Kidney (tissue), 14 donors: ENCODE measurements around the gene NECAB2. TPM values are rescaled to one million over a fixed set of nuclear protein-coding genes. Genes with fewer than 3 reads are reported as not detected.

Experiments
- DNase-seq, 5 donors: peaks; one replicate each; pipeline ENCODE4 v3.0.0-alpha.2; 2013 to 2020
- FAIRE-seq: peaks from 2 replicates; lab custom pipeline; 2012; peaks lifted over from hg19 to GRCh38; lab: Jason Lieb, UNC
- H3K27ac ChIP-seq, 2 donors: one replicate each; pipeline ENCODE4 v1.7.0; 2013; ENCODE audit warnings: low read depth in 2 of 2, low read length in 2 of 2, inconsistent platforms in 1 of 2
- H3K27me3 ChIP-seq: one replicate; pipeline ENCODE4 v1.7.1; 2013; ENCODE audit warnings: low read length, inconsistent platforms; ENCODE audit not compliant: control insufficient read depth, insufficient read depth
- H3K36me3 ChIP-seq, 3 donors: one replicate each; pipeline versions ENCODE4 v1.7.0 to v1.7.1; 2013; ENCODE audit warnings: low read length in 3 of 3, control low read depth in 1 of 3, inconsistent platforms in 1 of 3; ENCODE audit not compliant: insufficient read depth in 3 of 3, control insufficient read depth in 2 of 3
- H3K4me1 ChIP-seq, 3 donors: one replicate each; pipeline versions ENCODE4 v1.7.0 to v1.7.1; 2013; ENCODE audit warnings: low read length in 3 of 3, inconsistent platforms in 1 of 3, low read depth in 1 of 3; ENCODE audit not compliant: control insufficient read depth in 2 of 3, insufficient read depth in 2 of 3
- H3K4me3 ChIP-seq, 3 donors: one replicate each; pipeline versions ENCODE4 v1.7.0 to v1.8.1; 2013; ENCODE audit warnings: low read length in 3 of 3, control low read depth in 1 of 3, inconsistent platforms in 1 of 3
- H3K9ac ChIP-seq, 3 donors: one replicate each; pipeline versions ENCODE4 v1.7.0 to v1.7.1; 2013; ENCODE audit warnings: low read length in 3 of 3, control low read depth in 1 of 3, inconsistent platforms in 1 of 3
- H3K9me3 ChIP-seq, 3 donors: one replicate each; pipeline versions ENCODE4 v1.7.0 to v1.7.1; 2013; ENCODE audit warnings: low read length in 3 of 3, control low read depth in 1 of 3, inconsistent platforms in 1 of 3; ENCODE audit not compliant: control insufficient read depth in 2 of 3, insufficient read depth in 1 of 3
- CTCF ChIP-seq: IDR thresholded peaks from 3 replicates; pipeline ENCODE4 v1.5.1; 2012; ENCODE audit warnings: mild to moderate bottlenecking, moderate library complexity, borderline replicate concordance; ENCODE audit not compliant: insufficient read depth; ENCODE audit errors: extremely low read depth
- intact Hi-C: fragments of 100-400 bp; cut with DNase I; formaldehyde crosslinking; loops from one replicate; pipeline ENCODE4 v1.11.1; 2022
- polyA plus RNA-seq: library from polyadenylated mRNA; stranded (reverse); fragments of 350-450 nt; fragmentation: Illumina TruSeq; extraction: RNeasy Lipid Tissue Mini Kit (QIAGEN cat#74804); gene quantifications from one replicate; pipeline ENCODE4 v1.2.3, GENCODE V29; 2014; ENCODE audit warnings: low read depth, low replicate concordance; ENCODE audit not compliant: insufficient read depth
- total RNA-seq: library from RNA; stranded (reverse); fragmentation: NEBNext Ultra II Directional; extraction: Animal tissue kit (Norgen Biotek cat#: 25700); gene quantifications from one replicate; pipeline ENCODE4 v1.2.1, GENCODE V29; 2021
- donor health status: control.
- donor health status: control.
- donor health status: control.
- donor health status: control.
- donor health status: control.
- donor health status: DM: yes; HTN: yes; CAD: no.
- donor health status: Normal renal cell carcinoma (clear cell type).

The NECAB2 gene
- total and polyA plus RNA-seq, 2 donors from 2014 or later, result 0.82 to 47.0 TPM

- no peak overlapping the region for H3K4me3 ChIP-seq
- H3K4me1 ChIP-seq, result no peaks in the 10 kb centered on the region
- H3K27me3 ChIP-seq, result no peaks in the 10 kb centered on the region
- H3K9ac ChIP-seq, result no peak overlapping the region
- DNase-seq, result no peak
- intact Hi-C loops, result no loop called here
- no peak for FAIRE-seq
- TF ChIP-seq CTCF, result no peak
- H3K9me3 ChIP-seq, result no peaks in the 10 kb centered on the region
- H3K36me3 ChIP-seq, result no peaks in the 10 kb centered on the region
- H3K27ac ChIP-seq, result no peak overlapping the region
These were observed 25.1 kb upstream of the NECAB2 start for GRCh38 chr16:83942815-83943515.

- Histone ChIP-seq H3K4me1 (no peaks in the 10 kb centered on the region), H3K27me3 (no peaks in the 10 kb centered on the region), H3K9me3 (no peaks in the 10 kb centered on the region), H3K9ac (no peak overlapping the region), H3K36me3 (no peaks in the 10 kb centered on the region), H3K4me3 (no peak overlapping the region), H3K27ac (no peak overlapping the region)
- FAIRE-seq, result no peak
- intact Hi-C loops, result no loop called here
- no peak for TF ChIP-seq CTCF
- DNase-seq, result no peak
These were observed 24.5 kb upstream of the NECAB2 start for GRCh38 chr16:83943516-83944050.

DNA sequence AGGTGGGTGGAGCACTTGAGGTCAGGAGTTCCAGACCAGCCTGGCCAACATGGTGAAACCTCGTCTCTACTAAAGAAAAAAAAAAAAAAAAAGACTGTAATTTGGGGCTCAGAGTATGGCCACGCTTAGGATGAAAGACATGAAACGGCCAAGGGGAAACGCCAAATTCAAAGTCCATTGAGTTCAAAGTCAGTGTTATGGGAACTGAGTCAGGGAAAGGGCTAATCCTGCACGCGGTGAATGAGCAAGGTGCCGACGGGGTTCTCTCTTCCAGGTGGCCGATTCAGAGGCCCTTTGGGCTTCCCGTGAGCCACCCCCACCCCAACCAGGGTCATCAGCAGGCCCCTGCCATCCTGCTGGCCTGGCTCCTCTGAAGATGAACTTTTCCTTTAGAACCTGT, 22.5 kb upstream of the NECAB2 start:
- no peaks in the 10 kb centered on the region for H3K36me3 ChIP-seq
- no peak overlapping the region for H3K9ac ChIP-seq
- TF ChIP-seq CTCF, result no peak
- no peaks in the 10 kb centered on the region for H3K27me3 ChIP-seq
- H3K4me1 ChIP-seq, result no peaks in the 10 kb centered on the region
- H3K9me3 ChIP-seq, result no peaks in the 10 kb centered on the region
- DNase-seq (no peak), FAIRE-seq (no peak)
- no peak overlapping the region for H3K4me3 ChIP-seq
- intact Hi-C loops, result no loop called here
- H3K27ac ChIP-seq, result no peak overlapping the region
